Fibroblast of gingiva (primary cell): ENCODE data around the gene HIVEP3.

Source experiments
- DNase-seq: peaks from one replicate; pipeline ENCODE4 v3.0.0-alpha.2; 2011; ENCODE audit warnings: low read depth

The HIVEP3 gene

GRCh38 chr1:41497056-41497440 lies 421.7 kb downstream of the HIVEP3 start:
- no peak for DNase-seq

- DNase-seq, result peak; percentile 81
Observed at GRCh38 chr1:41496080-41497055, 422.4 kb downstream of the HIVEP3 start.

GRCh38 chr1:41495210-41495948 lies 423.3 kb downstream of the HIVEP3 start:
- DNase-seq, result no peak

GRCh38 chr1:41494351-41495209 lies 424.1 kb downstream of the HIVEP3 start:
- no peak for DNase-seq

GRCh38 chr1:41493626-41494350 lies 424.9 kb downstream of the HIVEP3 start:
- no peak for DNase-seq

- peak; percentile 42 for DNase-seq
Observed at GRCh38 chr1:41493117-41493536, 425.6 kb downstream of the HIVEP3 start.

GRCh38 chr1:41492341-41492848 lies 426.3 kb downstream of the HIVEP3 start:
- DNase-seq, result no peak

GRCh38 chr1:41490911-41491310 lies 427.8 kb downstream of the HIVEP3 start:
- DNase-seq, result no peak

GRCh38 chr1:41489561-41489960 lies 429.2 kb downstream of the HIVEP3 start:
- no peak for DNase-seq

- DNase-seq, result no peak
Observed at GRCh38 chr1:41488040-41488951, 430.4 kb downstream of the HIVEP3 start.

GRCh38 chr1:41487126-41488039 lies 431.3 kb downstream of the HIVEP3 start:
- no peak for DNase-seq

- DNase-seq, result no peak
Observed at GRCh38 chr1:41486371-41487125, 432.2 kb downstream of the HIVEP3 start.

GRCh38 chr1:41486053-41486370 lies 432.7 kb downstream of the HIVEP3 start:
- no peak for DNase-seq

GRCh38 chr1:41485605-41486004 lies 433.1 kb downstream of the HIVEP3 start:
- no peak for DNase-seq

GRCh38 chr1:41484402-41485241 lies 434.1 kb downstream of the HIVEP3 start, which contains the start of gene EDN2:
Gene EDN2 (minus strand): TSS chr1:41484683. CDS start chr1:41484601, 82 bp downstream.
- DNase-seq, result no peak

- no peak for DNase-seq
Observed at GRCh38 chr1:41483960-41484401, 434.7 kb downstream of the HIVEP3 start.
